SH-SY5Y (cell line): ENCODE measurements around the gene MAP2.

Experiments used
- GATA2 ChIP-seq: IDR thresholded peaks from 2 replicates; pipeline ENCODE4 v1.6.1; 2011; ENCODE audit warnings: mild to moderate bottlenecking, low read depth, low read length
- GATA3 ChIP-seq: IDR thresholded peaks from 2 replicates; pipeline ENCODE4 v1.6.1; 2011; ENCODE audit warnings: low read depth, mild to moderate bottlenecking, low read length, moderate library complexity

DNA sequence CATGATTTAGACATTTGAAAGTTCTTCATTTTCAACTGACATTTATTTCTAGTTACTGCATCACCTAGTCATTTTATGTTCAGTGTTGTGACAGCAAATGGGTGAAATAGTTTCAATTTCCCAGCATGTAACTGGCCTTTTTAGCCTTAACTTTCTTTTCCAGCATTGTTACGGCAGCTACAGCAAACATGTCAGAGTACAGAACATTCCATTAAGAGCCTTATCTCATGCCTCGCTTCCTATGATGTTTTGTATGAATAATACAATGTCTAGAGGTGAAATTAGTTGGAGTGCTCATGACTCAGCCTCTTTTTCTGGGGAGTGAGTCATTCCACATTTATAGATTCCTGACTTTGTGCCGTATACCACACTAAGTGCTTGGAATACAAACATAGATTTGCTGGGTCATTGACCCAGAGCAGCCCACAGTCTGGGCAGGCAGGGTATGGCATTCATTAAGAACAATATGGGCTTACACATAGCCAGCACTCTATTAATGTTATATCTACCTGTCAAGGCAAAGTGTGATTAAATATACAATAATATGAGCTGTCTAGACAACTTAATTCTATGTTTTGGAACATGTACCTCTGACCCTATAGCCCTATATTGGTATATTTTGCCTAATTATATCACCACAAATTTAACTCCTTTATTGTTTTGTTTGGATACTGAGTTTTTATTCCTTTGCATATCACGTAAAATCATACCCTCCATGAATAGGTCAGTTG, 72.2 kb downstream of the MAP2 start:
- TF ChIP-seq GATA2 (no peak), GATA3 (no peak)
